HUES64 (cell line): ENCODE data around the gene SPTBN4.
"Not testable (repeated sequence)": the region's sequence is repeated elsewhere in the genome, so short reads cannot be mapped to it uniquely, and the experiment has no call there.

ENCODE experiments used
- H3K27ac ChIP-seq: 2 replicates; pipeline ENCODE4 v1.7.0; 2013; ENCODE audit warnings: low read depth, low read length, inconsistent platforms
- H3K27me3 ChIP-seq: 2 replicates; pipeline ENCODE4 v1.6.1; 2013; ENCODE audit warnings: mild to moderate bottlenecking, low read length; ENCODE audit not compliant: insufficient read depth
- H3K36me3 ChIP-seq: 2 replicates; pipeline ENCODE4 v1.6.1; 2013; ENCODE audit warnings: mild to moderate bottlenecking, low read length; ENCODE audit not compliant: insufficient read depth
- H3K4me1 ChIP-seq: 2 replicates; pipeline ENCODE4 v1.6.1; 2013; ENCODE audit warnings: mild to moderate bottlenecking, low read length, moderate library complexity; ENCODE audit not compliant: insufficient read depth
- H3K4me3 ChIP-seq: 2 replicates; pipeline ENCODE4 v1.5.1; 2013; ENCODE audit warnings: mild to moderate bottlenecking, low read length, moderate library complexity
- H3K9ac ChIP-seq: 2 replicates; pipeline ENCODE4 v1.6.1; 2013; ENCODE audit warnings: mild to moderate bottlenecking, low read depth, low read length
- H3K9me3 ChIP-seq: 2 replicates; pipeline ENCODE4 v1.6.1; 2013; ENCODE audit warnings: low read depth, low read length; ENCODE audit not compliant: insufficient read depth
- whole genome bisulfite sequencing: fragments of 150-250, 120-280 bp; methylation state at CpG from one replicate; pipeline ENCODE4 v1.1.7; 2013; ENCODE audit warnings: missing lambda C conversion rate; 5-methylcytosine and 5-hydroxymethylcytosine counted together

The SPTBN4 gene

GRCh38 chr19:40469011-40469410, 2.2 kb downstream of the SPTBN4 start:
- 92% methylated on average over 6 of the region's 6 CpGs for WGBS
- no peak overlapping the region for H3K27ac ChIP-seq
- no peak overlapping the region for H3K9ac ChIP-seq

GRCh38 chr19:40471111-40471510, 4.3 kb downstream of the SPTBN4 start:
- 90% methylated on average over 3 of the region's 3 CpGs for WGBS
- H3K27ac ChIP-seq = no peak overlapping the region

More at GRCh38 chr19:40469011-40469410, 2.2 kb downstream of the SPTBN4 start:
- no peak overlapping the region for H3K4me3 ChIP-seq
- H3K27me3 ChIP-seq = peaks cover 39% of the 10 kb centered on the region
- peaks cover 6% of the 10 kb centered on the region; the same call in 1 of the 2 replicates for H3K4me1 ChIP-seq
- H3K36me3 ChIP-seq = no peaks in the 10 kb centered on the region
- H3K9me3 ChIP-seq = no peaks in the 10 kb centered on the region

GRCh38 chr19:40472516-40472915, 5.7 kb downstream of the SPTBN4 start:
- 96% methylated on average over 13 of the region's 13 CpGs for WGBS

More at GRCh38 chr19:40471111-40471510, 4.3 kb downstream of the SPTBN4 start:
- Histone ChIP-seq H3K36me3 (no peaks in the 10 kb centered on the region), H3K9ac (no peak overlapping the region), H3K9me3 (no peaks in the 10 kb centered on the region), H3K4me3 (no peak overlapping the region), H3K4me1 (no peaks in the 10 kb centered on the region), H3K27me3 (peaks cover 30% of the 10 kb centered on the region)

GRCh38 chr19:40474737-40475136, 7.9 kb downstream of the SPTBN4 start:
- Histone ChIP-seq H3K36me3 (no peaks in the 10 kb centered on the region), H3K27me3 (peaks cover 2% of the 10 kb centered on the region; the same call in 1 of the 2 replicates), H3K9me3 (no peaks in the 10 kb centered on the region), H3K4me3 (no peak overlapping the region), H3K4me1 (no peaks in the 10 kb centered on the region), H3K9ac (no peak overlapping the region), H3K27ac (no peak overlapping the region)
- 96% methylated on average over 3 of the region's 4 CpGs for WGBS

More at GRCh38 chr19:40472516-40472915, 5.7 kb downstream of the SPTBN4 start:
- H3K4me3 ChIP-seq = no peak overlapping the region
- peaks cover 16% of the 10 kb centered on the region for H3K27me3 ChIP-seq
- H3K4me1 ChIP-seq = no peaks in the 10 kb centered on the region
- no peaks in the 10 kb centered on the region for H3K36me3 ChIP-seq
- H3K9me3 ChIP-seq = no peaks in the 10 kb centered on the region
- H3K9ac ChIP-seq = no peak overlapping the region
- no peak overlapping the region for H3K27ac ChIP-seq

DNA sequence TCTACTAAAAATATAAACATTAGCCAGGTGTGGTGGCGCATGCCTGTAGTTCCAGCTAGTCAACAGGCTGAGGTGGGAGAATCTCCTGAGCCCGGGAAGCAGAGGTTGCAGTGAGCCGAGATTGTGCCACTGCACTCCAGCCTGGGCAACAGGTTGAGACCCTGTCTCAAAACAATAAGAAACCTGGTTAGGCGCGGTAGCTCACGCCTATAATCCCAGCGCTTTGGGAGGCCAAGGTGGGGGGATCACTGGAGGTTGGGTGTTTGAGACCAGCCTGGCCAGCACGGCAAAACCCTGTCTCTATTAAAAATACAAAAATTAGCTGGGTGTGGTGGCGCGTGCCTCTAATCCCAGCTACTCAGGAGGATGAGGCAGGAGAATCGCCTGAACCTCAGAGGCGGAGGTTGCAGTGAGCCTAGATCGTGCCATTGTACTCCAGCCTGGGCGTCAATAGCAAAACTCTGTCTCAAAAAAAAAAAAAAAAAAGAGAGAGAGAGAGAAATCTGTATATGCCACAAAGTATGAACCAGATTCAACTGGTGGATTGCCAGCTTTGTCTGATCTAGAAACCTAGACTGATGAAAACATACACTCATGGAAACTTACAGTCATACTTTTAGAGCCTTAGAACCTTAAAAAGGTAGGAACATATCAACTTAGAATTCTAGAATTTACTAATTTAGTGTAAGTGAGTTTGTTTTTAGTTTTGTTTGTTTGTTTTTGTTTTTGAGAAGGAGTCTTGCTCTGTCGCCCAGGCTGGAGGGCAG, 9.3 kb downstream of the SPTBN4 start:
- not testable (repeated sequence) for H3K36me3 ChIP-seq, H3K4me3 ChIP-seq, H3K9me3 ChIP-seq, H3K4me1 ChIP-seq, H3K27me3 ChIP-seq, H3K27ac ChIP-seq, H3K9ac ChIP-seq
- 88% methylated on average over 15 of the region's 15 CpGs for WGBS

GRCh38 chr19:40486017-40486416, 19.2 kb downstream of the SPTBN4 start:
- Histone ChIP-seq H3K4me1 (no peaks in the 10 kb centered on the region), H3K36me3 (no peaks in the 10 kb centered on the region), H3K27ac (no peak overlapping the region), H3K27me3 (0 out of 2 replicates have a peak, but pooled peaks cover 7% of the 10 kb centered on the region), H3K9ac (no peak overlapping the region), H3K9me3 (no peaks in the 10 kb centered on the region), H3K4me3 (no peak overlapping the region)
- 93% methylated on average over 3 of the region's 3 CpGs for WGBS

GRCh38 chr19:40489882-40490230, 23.1 kb downstream of the SPTBN4 start:
- Histone ChIP-seq H3K36me3 (no peaks in the 10 kb centered on the region), H3K9ac (no peak overlapping the region), H3K4me3 (no peak overlapping the region), H3K9me3 (no peaks in the 10 kb centered on the region), H3K27ac (no peak overlapping the region), H3K4me1 (no peaks in the 10 kb centered on the region), H3K27me3 (peaks cover 12% of the 10 kb centered on the region)
- WGBS = 88% methylated on average over 25 of the region's 25 CpGs

- 85% methylated on average over 3 of the region's 3 CpGs for WGBS
- Histone ChIP-seq H3K27me3 (peaks cover 13% of the 10 kb centered on the region), H3K9ac (no peak overlapping the region), H3K9me3 (no peaks in the 10 kb centered on the region), H3K27ac (no peak overlapping the region), H3K36me3 (no peaks in the 10 kb centered on the region), H3K4me1 (no peaks in the 10 kb centered on the region), H3K4me3 (no peak overlapping the region)
Measured at GRCh38 chr19:40492274-40492673, 25.5 kb downstream of the SPTBN4 start.

DNA sequence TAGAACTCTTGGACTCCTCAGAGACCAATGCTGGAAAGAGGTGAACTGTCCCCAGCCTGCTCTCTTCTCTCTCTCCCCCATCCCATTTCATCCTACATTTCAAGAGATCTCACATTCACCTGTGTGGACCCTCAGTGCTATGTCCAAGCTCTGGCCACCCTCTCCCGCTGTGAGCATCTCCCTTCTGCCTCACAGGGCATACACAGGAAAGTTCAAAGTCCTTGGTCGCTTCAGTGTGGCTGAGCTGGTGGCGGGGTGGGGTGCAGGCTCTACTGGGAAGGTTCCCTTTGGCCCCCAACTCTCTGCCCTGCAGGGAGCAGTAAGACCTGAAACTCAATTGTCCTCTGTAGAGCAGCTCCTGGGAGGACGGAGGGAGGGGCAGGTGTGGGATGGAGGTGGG, 27.0 kb downstream of the SPTBN4 start:
- Histone ChIP-seq H3K4me3 (no peak overlapping the region), H3K36me3 (no peaks in the 10 kb centered on the region), H3K9me3 (no peaks in the 10 kb centered on the region), H3K27me3 (peaks cover 11% of the 10 kb centered on the region), H3K27ac (no peak overlapping the region), H3K9ac (no peak overlapping the region), H3K4me1 (no peaks in the 10 kb centered on the region)
- 50% methylated on average over 4 of the region's 4 CpGs for WGBS

- Histone ChIP-seq H3K4me3 (no peak overlapping the region), H3K36me3 (no peaks in the 10 kb centered on the region), H3K27ac (no peak overlapping the region), H3K4me1 (no peaks in the 10 kb centered on the region), H3K9ac (no peak overlapping the region), H3K9me3 (no peaks in the 10 kb centered on the region), H3K27me3 (peaks cover 11% of the 10 kb centered on the region)
- WGBS = 76% methylated on average over 1 of the region's 1 CpG
Measured at GRCh38 chr19:40494191-40494838, 27.5 kb downstream of the SPTBN4 start.

GRCh38 chr19:40497214-40497613, 30.4 kb downstream of the SPTBN4 start:
- WGBS = 94% methylated on average over 12 of the region's 12 CpGs
- Histone ChIP-seq H3K27ac (no peak overlapping the region), H3K9ac (no peak overlapping the region), H3K9me3 (no peaks in the 10 kb centered on the region), H3K4me3 (no peak overlapping the region), H3K27me3 (peaks cover 11% of the 10 kb centered on the region), H3K36me3 (no peaks in the 10 kb centered on the region), H3K4me1 (no peaks in the 10 kb centered on the region)
